Prostate gland (tissue), 2 donors: ENCODE measurements around the gene TSPAN14.

ENCODE experiments used
- POLR2A ChIP-seq: fragments of 450-650 bp; IDR thresholded peaks from one replicate; pipeline ENCODE4 v1.6.1; 2016; ENCODE audit warnings: antibody characterized with exemption, mild to moderate bottlenecking
- POLR2AphosphoS5 ChIP-seq: sonication (generic); formaldehyde crosslinking; IDR thresholded peaks from one replicate; pipeline ENCODE4 v1.6.1; 2017; ENCODE audit warnings: antibody characterized with exemption
- TF ChIP-seq, protein P1 (sequence below), 4 experiments: fragments of 200-600 bp in 2 of 4; fragments of 450-650 bp in 2 of 4; sonication (generic) in 2 of 4; IDR thresholded peaks; 1 replicate in 3 of 4; 2 replicates in 1 of 4; pipeline ENCODE4 v1.5.1; 2016 to 2019; ENCODE audit warnings: antibody characterized with exemption in 4 of 4, mild to moderate bottlenecking in 2 of 4, moderate library complexity in 2 of 4

DNA sequence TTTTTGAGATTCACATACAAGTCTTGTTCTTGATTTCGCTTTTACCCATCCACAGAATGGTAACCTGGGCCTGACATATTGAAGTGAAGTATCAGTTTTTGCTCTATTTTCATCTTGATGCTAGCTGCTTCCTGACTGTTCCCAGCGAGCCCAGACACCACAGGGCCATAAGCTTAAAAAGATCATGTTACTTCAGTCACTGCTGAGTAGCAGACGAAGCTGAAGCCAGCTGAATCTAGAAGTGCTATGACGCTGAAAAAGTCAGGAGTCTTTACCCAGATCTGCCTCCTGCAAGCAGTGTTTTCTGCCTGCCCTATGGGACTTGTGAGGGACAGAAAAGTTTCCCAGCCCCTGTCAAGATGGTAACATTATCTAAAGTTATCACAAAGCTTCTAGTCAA, 48.5 kb upstream of the TSPAN14 start:
- TF ChIP-seq, protein P1, sequence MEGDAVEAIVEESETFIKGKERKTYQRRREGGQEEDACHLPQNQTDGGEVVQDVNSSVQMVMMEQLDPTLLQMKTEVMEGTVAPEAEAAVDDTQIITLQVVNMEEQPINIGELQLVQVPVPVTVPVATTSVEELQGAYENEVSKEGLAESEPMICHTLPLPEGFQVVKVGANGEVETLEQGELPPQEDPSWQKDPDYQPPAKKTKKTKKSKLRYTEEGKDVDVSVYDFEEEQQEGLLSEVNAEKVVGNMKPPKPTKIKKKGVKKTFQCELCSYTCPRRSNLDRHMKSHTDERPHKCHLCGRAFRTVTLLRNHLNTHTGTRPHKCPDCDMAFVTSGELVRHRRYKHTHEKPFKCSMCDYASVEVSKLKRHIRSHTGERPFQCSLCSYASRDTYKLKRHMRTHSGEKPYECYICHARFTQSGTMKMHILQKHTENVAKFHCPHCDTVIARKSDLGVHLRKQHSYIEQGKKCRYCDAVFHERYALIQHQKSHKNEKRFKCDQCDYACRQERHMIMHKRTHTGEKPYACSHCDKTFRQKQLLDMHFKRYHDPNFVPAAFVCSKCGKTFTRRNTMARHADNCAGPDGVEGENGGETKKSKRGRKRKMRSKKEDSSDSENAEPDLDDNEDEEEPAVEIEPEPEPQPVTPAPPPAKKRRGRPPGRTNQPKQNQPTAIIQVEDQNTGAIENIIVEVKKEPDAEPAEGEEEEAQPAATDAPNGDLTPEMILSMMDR (IDR thresholded peaks at IDR 0.05), result no peak
- no peak for TF ChIP-seq POLR2A
- no peak for TF ChIP-seq POLR2AphosphoS5
